ENCODE data around the gene SALL3.

DNA sequence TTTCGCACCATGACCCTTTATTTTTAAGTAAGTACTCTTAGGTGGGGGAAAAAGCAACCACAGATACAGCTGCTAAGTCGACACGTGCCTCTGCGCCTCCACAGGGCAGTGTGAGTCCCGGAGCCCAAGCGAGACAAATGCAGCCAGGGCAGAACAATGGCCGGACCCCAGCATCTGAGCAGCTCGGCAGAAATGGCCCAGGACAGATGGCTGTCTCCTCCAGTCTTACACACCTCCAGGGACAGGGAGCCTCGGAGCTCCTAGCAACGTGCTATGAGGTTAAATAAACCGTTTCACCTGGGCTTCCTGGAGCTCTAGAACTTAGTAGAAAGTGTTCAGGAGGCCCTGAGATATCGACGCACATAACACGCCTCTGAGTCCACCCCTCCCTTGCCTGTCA, 47.3 kb upstream of the SALL3 start:
- TF ChIP-seq, protein P1, sequence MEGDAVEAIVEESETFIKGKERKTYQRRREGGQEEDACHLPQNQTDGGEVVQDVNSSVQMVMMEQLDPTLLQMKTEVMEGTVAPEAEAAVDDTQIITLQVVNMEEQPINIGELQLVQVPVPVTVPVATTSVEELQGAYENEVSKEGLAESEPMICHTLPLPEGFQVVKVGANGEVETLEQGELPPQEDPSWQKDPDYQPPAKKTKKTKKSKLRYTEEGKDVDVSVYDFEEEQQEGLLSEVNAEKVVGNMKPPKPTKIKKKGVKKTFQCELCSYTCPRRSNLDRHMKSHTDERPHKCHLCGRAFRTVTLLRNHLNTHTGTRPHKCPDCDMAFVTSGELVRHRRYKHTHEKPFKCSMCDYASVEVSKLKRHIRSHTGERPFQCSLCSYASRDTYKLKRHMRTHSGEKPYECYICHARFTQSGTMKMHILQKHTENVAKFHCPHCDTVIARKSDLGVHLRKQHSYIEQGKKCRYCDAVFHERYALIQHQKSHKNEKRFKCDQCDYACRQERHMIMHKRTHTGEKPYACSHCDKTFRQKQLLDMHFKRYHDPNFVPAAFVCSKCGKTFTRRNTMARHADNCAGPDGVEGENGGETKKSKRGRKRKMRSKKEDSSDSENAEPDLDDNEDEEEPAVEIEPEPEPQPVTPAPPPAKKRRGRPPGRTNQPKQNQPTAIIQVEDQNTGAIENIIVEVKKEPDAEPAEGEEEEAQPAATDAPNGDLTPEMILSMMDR (conservative IDR thresholded peaks at IDR 0.05; ENCODE audit: low read depth, low read length) = no peak
- TF ChIP-seq BHLHE40 (IDR thresholded peaks at IDR 0.05; ENCODE audit: low read depth, low read length) (no peak), RFX5 (IDR thresholded peaks at IDR 0.05; ENCODE audit: low read depth, low read length) (no peak), RAD21 (IDR thresholded peaks at IDR 0.05; ENCODE audit: low read length) (no peak), POLR2A (IDR thresholded peaks at IDR 0.05; ENCODE audit: low read depth, low read length) (no peak), CEBPB (IDR thresholded peaks at IDR 0.05; ENCODE audit: low read depth, low read length) (no peak), SMC3 (IDR thresholded peaks at IDR 0.05; ENCODE audit: low read depth, low read length) (no peak), CHD1 (IDR thresholded peaks at IDR 0.05; ENCODE audit: low read depth, low read length) (no peak), RCOR1 (IDR thresholded peaks at IDR 0.05; ENCODE audit: insufficient replicate concordance, low read length) (no peak), MXI1 (IDR thresholded peaks at IDR 0.05; ENCODE audit: borderline replicate concordance, low read depth, low read length) (no peak), MAZ (IDR thresholded peaks at IDR 0.05; ENCODE audit: borderline replicate concordance, low read depth, low read length) (no peak)
